ENCODE results near the gene DKK2.

DNA sequence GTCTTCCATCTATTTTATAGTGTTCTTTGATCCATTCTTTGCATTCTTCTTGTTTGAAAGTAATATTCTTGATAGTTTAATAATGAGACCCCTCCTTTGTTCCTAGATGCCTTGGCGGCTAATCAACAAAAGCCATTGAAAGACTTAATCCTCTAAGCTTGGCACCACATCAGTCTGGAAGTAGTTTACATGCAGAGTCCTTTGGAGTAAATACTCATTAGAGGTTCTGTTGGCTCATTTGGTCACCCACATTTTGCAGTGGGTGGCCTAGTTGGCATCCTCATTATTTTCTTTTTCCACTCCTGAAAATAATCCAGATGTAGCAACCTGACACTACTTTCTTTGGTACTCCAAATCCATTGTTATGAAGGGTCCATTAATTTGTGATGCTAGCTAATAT is 64.5 kb downstream of the DKK2 start:
- TF ChIP-seq, protein P1, sequence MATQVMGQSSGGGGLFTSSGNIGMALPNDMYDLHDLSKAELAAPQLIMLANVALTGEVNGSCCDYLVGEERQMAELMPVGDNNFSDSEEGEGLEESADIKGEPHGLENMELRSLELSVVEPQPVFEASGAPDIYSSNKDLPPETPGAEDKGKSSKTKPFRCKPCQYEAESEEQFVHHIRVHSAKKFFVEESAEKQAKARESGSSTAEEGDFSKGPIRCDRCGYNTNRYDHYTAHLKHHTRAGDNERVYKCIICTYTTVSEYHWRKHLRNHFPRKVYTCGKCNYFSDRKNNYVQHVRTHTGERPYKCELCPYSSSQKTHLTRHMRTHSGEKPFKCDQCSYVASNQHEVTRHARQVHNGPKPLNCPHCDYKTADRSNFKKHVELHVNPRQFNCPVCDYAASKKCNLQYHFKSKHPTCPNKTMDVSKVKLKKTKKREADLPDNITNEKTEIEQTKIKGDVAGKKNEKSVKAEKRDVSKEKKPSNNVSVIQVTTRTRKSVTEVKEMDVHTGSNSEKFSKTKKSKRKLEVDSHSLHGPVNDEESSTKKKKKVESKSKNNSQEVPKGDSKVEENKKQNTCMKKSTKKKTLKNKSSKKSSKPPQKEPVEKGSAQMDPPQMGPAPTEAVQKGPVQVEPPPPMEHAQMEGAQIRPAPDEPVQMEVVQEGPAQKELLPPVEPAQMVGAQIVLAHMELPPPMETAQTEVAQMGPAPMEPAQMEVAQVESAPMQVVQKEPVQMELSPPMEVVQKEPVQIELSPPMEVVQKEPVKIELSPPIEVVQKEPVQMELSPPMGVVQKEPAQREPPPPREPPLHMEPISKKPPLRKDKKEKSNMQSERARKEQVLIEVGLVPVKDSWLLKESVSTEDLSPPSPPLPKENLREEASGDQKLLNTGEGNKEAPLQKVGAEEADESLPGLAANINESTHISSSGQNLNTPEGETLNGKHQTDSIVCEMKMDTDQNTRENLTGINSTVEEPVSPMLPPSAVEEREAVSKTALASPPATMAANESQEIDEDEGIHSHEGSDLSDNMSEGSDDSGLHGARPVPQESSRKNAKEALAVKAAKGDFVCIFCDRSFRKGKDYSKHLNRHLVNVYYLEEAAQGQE (IDR thresholded peaks at IDR 0.05) = no peak
- TF ChIP-seq BHLHE40 (IDR thresholded peaks at IDR 0.05; ENCODE audit: low read depth, low read length) (no peak), SREBF2 (IDR thresholded peaks at IDR 0.05) (no peak), ZNF302 (CRISPR knock-in tag; IDR thresholded peaks at IDR 0.05) (no peak), POLR2AphosphoS2 (conservative IDR thresholded peaks at IDR 0.05; ENCODE audit: low read length) (no peak), CBX8 (IDR thresholded peaks at IDR 0.05) (no peak), MYC (IDR thresholded peaks at IDR 0.05; ENCODE audit: borderline replicate concordance, low read length) (no peak), CHD2 (IDR thresholded peaks at IDR 0.05; ENCODE audit: low read length, partially characterized antibody) (no peak), JUNB (IDR thresholded peaks at IDR 0.05) (no peak), CEBPB (IDR thresholded peaks at IDR 0.05) (no peak), EP300 (IDR thresholded peaks at IDR 0.05) (no peak), SMC3 (IDR thresholded peaks at IDR 0.05) (no peak)
- TF ChIP-seq, protein P2, sequence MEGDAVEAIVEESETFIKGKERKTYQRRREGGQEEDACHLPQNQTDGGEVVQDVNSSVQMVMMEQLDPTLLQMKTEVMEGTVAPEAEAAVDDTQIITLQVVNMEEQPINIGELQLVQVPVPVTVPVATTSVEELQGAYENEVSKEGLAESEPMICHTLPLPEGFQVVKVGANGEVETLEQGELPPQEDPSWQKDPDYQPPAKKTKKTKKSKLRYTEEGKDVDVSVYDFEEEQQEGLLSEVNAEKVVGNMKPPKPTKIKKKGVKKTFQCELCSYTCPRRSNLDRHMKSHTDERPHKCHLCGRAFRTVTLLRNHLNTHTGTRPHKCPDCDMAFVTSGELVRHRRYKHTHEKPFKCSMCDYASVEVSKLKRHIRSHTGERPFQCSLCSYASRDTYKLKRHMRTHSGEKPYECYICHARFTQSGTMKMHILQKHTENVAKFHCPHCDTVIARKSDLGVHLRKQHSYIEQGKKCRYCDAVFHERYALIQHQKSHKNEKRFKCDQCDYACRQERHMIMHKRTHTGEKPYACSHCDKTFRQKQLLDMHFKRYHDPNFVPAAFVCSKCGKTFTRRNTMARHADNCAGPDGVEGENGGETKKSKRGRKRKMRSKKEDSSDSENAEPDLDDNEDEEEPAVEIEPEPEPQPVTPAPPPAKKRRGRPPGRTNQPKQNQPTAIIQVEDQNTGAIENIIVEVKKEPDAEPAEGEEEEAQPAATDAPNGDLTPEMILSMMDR (IDR thresholded peaks at IDR 0.05) = no peak
- TF ChIP-seq, protein P3, sequence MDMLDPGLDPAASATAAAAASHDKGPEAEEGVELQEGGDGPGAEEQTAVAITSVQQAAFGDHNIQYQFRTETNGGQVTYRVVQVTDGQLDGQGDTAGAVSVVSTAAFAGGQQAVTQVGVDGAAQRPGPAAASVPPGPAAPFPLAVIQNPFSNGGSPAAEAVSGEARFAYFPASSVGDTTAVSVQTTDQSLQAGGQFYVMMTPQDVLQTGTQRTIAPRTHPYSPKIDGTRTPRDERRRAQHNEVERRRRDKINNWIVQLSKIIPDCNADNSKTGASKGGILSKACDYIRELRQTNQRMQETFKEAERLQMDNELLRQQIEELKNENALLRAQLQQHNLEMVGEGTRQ (IDR thresholded peaks at IDR 0.05) = no peak

All from A549 (cell line).